ENCODE data around the gene TENM4.

Gene TENM4

DNA sequence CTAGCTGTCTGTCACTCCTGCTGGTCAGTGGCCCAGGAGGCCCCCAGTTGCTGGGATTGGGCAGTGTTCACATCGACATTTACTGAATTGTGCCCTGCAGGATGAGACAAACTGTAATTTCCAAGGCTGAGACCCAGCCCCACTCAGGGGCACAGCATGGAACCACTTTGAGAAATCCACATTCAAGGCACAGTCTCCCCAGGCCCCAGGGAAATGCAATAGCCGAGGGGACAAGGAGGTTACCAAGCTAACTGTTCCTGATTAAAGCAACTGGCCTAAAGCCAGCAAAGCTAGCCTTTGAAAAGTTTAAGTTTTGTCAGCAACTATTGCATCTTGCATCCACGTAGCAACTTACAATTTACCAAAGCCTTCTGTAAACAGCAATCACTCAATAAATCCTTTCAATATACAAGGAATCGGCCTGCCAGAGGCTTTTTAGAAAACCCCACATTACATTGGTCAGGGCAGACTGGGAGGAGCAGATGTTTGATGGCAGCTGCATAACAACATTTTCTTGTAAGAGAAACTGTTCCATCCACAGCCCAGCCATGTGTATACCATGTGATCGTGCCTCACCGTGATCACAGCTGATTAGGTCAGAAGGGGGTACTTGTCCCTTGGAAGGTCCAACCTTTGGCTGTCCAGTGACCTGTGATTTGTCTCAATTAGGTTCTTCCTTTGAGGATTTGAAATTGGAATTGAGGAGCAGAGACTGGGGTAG is 103.9 kb downstream of the TENM4 start:
- Histone ChIP-seq H3K27me3 (ENCODE audit: insufficient read depth, low read length, poor library complexity) (no peaks in the 10 kb centered on the region), H3K4me1 (ENCODE audit: insufficient read depth, low read length) (no peaks in the 10 kb centered on the region), H3K9me3 (ENCODE audit: insufficient read depth, low read length, severe bottlenecking) (no peaks in the 10 kb centered on the region), H3K27ac (ENCODE audit: low read length) (no peak overlapping the region), H3K4me3 (ENCODE audit: low read depth in 1 of 2, low read length in 2 of 2) (no peak overlapping the region), H3K4me2 (ENCODE audit: insufficient read depth, low read length) (no peak overlapping the region), H3K36me3 (ENCODE audit: insufficient read depth, low read length) (no peaks in the 10 kb centered on the region), H2AFZ (ENCODE audit: low read depth, low read length) (no peak overlapping the region), H3K9ac (ENCODE audit: low read depth, low read length) (no peak overlapping the region), H3K79me2 (ENCODE audit: insufficient read depth, low read length) (no peaks in the 10 kb centered on the region), H4K20me1 (ENCODE audit: insufficient read depth, low read length) (no peaks in the 10 kb centered on the region)
- DNase-seq (no peak), ATAC-seq (ENCODE audit: insufficient read depth, low read depth) (no peak)
- no peak for TF ChIP-seq EZH2 (IDR thresholded peaks at IDR 0.05; ENCODE audit: borderline replicate concordance, low read depth, low read length, severe bottlenecking)
- TF ChIP-seq, protein P1, sequence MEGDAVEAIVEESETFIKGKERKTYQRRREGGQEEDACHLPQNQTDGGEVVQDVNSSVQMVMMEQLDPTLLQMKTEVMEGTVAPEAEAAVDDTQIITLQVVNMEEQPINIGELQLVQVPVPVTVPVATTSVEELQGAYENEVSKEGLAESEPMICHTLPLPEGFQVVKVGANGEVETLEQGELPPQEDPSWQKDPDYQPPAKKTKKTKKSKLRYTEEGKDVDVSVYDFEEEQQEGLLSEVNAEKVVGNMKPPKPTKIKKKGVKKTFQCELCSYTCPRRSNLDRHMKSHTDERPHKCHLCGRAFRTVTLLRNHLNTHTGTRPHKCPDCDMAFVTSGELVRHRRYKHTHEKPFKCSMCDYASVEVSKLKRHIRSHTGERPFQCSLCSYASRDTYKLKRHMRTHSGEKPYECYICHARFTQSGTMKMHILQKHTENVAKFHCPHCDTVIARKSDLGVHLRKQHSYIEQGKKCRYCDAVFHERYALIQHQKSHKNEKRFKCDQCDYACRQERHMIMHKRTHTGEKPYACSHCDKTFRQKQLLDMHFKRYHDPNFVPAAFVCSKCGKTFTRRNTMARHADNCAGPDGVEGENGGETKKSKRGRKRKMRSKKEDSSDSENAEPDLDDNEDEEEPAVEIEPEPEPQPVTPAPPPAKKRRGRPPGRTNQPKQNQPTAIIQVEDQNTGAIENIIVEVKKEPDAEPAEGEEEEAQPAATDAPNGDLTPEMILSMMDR (IDR thresholded peaks at IDR 0.05; ENCODE audit: borderline replicate concordance, extremely low read depth, low read length, poor library complexity, severe bottlenecking) = no peak

DNA sequence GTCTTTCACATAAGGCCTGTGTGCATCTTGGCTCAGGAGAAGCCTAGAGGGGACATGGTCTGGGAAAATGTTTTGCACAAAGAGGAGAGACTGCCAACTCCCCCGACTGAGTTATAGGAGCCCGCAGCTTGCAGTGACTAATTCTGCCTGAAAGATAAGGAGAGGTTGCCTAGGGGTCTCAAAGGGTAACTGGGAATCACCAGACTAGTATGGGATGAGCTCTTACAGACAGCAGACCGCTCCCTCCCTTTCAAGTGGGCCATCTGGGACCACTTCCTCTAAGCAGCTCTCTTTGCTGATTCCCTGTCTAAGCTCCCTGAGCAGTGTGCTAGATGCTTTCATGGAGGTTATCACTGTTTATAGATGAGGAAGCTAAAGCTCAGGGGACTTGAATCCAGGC is 105.1 kb downstream of the TENM4 start:
- Histone ChIP-seq H2AFZ (ENCODE audit: low read depth, low read length) (no peak overlapping the region), H3K4me2 (ENCODE audit: insufficient read depth, low read length) (no peak overlapping the region), H3K4me3 (ENCODE audit: low read depth in 1 of 2, low read length in 2 of 2) (no peak overlapping the region), H3K79me2 (ENCODE audit: insufficient read depth, low read length) (no peaks in the 10 kb centered on the region), H4K20me1 (ENCODE audit: insufficient read depth, low read length) (no peaks in the 10 kb centered on the region), H3K27ac (ENCODE audit: low read length) (no peak overlapping the region), H3K4me1 (ENCODE audit: insufficient read depth, low read length) (no peaks in the 10 kb centered on the region), H3K27me3 (ENCODE audit: insufficient read depth, low read length, poor library complexity) (no peaks in the 10 kb centered on the region), H3K9ac (ENCODE audit: low read depth, low read length) (no peak overlapping the region), H3K9me3 (ENCODE audit: insufficient read depth, low read length, severe bottlenecking) (no peaks in the 10 kb centered on the region), H3K36me3 (ENCODE audit: insufficient read depth, low read length) (no peaks in the 10 kb centered on the region)
- TF ChIP-seq, protein P1 (IDR thresholded peaks at IDR 0.05; ENCODE audit: borderline replicate concordance, extremely low read depth, low read length, poor library complexity, severe bottlenecking) = no peak
- TF ChIP-seq EZH2 (IDR thresholded peaks at IDR 0.05; ENCODE audit: borderline replicate concordance, low read depth, low read length, severe bottlenecking) = no peak
- ATAC-seq (ENCODE audit: insufficient read depth, low read depth) (no peak), DNase-seq (no peak)

DNA sequence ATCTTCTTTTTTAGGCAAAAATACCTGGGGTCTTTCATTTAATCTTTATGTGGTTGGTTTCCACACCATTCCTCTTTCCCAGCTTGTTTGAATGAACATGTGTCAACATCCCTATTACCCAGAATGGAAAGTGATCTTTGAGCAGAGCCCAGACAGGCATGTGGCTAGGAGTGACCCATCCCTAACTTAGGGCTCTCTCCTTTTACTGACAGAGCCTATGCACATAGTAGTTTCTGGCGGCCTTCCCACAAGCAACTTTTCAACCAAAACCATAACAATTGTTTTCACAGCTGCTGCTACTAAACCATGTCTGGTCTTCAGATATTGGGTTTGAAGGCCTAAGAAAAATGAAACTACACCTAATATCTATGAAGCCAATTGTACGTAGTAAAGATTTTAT is 107.5 kb downstream of the TENM4 start:
- Histone ChIP-seq H3K4me2 (ENCODE audit: insufficient read depth, low read length) (no peak overlapping the region), H3K27me3 (ENCODE audit: insufficient read depth, low read length, poor library complexity) (no peaks in the 10 kb centered on the region), H3K27ac (ENCODE audit: low read length) (no peak overlapping the region), H3K4me3 (ENCODE audit: low read depth in 1 of 2, low read length in 2 of 2) (no peak overlapping the region), H3K79me2 (ENCODE audit: insufficient read depth, low read length) (no peaks in the 10 kb centered on the region), H3K9ac (ENCODE audit: low read depth, low read length) (no peak overlapping the region), H2AFZ (ENCODE audit: low read depth, low read length) (no peak overlapping the region), H3K4me1 (ENCODE audit: insufficient read depth, low read length) (no peaks in the 10 kb centered on the region), H3K9me3 (ENCODE audit: insufficient read depth, low read length, severe bottlenecking) (no peaks in the 10 kb centered on the region), H3K36me3 (ENCODE audit: insufficient read depth, low read length) (no peaks in the 10 kb centered on the region), H4K20me1 (ENCODE audit: insufficient read depth, low read length) (no peaks in the 10 kb centered on the region)
- TF ChIP-seq, protein P1 (IDR thresholded peaks at IDR 0.05; ENCODE audit: borderline replicate concordance, extremely low read depth, low read length, poor library complexity, severe bottlenecking) = no peak
- TF ChIP-seq EZH2 (IDR thresholded peaks at IDR 0.05; ENCODE audit: borderline replicate concordance, low read depth, low read length, severe bottlenecking) = no peak
- ATAC-seq (ENCODE audit: insufficient read depth, low read depth) = no peak
- DNase-seq = no peak

Data from DND-41 (cell line).